Stimulated activated CD4-positive, alpha-beta T cell treated with anti-CD3 and anti-CD28 coated beads, Interleukin-1b, Interleukin-23, amount 100 ng/mL, for 1 hour (primary cell): ENCODE measurements around the gene SIGLEC9.
A peak's percentile ranks its signal among the peaks of the same experiment; 100 is the strongest.

Experiments used
- DNase-seq, 2 donors: peaks; one replicate each; pipeline ENCODE4 v3.0.0-alpha.2; 2020; ENCODE audit warnings: low read depth in 2 of 2

Gene SIGLEC9

DNA sequence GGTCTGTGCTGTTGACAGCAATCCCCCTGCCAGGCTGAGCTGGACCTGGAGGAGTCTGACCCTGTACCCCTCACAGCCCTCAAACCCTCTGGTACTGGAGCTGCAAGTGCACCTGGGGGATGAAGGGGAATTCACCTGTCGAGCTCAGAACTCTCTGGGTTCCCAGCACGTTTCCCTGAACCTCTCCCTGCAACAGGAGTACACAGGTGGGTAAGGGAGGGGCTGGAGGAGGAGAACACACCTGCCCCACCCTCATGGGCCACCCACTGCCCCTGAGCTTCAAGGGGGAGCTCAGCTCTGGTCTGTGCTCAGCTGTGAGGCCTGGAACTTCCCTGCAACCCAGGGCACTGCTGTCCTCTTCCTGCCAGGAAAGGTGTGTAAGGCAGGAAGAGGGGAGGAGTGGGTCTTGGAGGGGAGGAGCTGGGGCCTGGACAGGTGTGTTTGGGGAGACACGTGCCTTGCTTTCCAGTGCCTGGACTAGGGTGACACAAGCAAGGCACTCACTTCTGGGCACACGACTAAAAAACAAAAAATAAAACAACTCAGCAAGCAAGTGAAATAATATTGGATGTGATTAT is 21.3 kb downstream of the SIGLEC9 start:
- DNase-seq = no peak

DNA sequence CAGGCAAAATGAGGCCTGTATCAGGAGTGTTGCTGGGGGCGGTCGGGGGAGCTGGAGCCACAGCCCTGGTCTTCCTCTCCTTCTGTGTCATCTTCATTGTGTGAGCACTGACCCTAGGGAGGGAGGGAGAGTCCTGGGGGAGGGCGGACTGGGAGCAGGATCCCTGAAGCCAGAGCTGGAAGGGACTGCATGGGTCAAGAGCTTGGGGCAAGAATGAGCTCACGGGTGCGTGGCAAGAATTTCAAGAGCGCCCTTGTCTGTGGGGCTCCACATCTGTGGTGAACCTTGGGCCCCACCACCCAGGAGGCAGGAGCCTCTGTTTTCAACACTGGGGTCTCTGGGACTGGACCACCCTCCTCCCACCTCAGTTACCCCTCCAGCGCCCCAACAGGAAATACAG is 22.0 kb downstream of the SIGLEC9 start:
- DNase-seq = no peak

- DNase-seq = no peak
Observed at GRCh38 chr19:51147663-51148062, 23.0 kb downstream of the SIGLEC9 start.

DNA sequence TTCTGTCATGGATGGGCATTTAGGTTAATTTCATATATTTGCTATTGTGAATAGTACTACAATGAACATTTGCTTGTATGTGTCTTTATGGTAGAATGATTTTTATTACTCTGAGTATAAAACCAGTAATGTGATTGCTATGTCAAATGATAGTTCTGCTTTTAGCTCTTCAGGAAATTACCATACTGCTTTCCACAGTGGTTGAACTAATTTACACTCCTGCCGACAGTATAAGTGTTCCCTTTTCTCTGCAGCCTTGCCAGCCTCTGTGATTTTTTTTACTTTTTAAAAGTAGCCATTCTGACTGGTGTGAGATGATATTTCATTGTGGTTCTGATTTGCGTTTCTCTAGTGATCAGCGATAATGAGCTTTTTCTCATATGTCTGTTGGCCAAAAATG is 23.9 kb downstream of the SIGLEC9 start:
- DNase-seq = no peak

DNA sequence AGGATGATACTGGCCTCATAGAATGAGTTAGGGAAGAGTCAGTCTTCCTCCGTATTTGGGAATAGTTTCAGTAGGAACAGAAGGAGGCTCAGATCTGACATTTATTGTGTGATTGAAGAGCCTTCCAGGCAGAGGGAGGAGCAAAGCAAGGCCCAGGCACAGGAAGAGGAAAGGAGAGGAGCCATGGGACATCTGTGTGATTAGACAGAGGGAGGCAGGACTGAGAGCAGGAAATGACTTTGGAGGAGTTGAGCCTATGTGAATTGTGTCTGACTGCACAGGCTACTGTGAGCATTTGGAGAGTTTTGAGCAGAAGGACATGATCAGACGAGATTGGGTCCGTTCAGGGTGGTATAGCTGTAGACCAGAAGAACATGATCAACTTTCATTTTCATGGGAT is 25.9 kb downstream of the SIGLEC9 start:
- no peak for DNase-seq

DNA sequence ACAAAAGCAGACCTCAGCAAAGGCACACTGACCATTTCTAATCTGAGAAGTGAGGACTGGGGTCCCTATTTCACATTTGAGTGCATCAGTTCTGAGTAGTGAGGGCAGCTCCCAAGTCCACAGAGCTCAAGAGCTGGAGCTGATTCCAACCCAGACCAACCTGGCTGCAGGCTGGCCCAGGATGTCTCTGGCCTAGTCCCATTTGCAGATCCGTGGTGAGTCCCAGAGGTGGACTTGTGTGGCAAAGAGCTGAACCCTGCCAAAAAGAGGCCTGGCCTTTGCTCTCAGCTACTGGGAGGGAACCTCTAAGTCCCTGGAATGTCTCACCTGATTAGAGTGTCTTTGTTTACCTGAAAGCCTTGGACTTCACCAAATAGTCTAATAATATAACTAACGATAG is 32.0 kb downstream of the SIGLEC9 start:
- no peak for DNase-seq

GRCh38 chr19:51157265-51157664 is 32.6 kb downstream of the SIGLEC9 start:
- no peak for DNase-seq

- peak; percentile 33 to 67 for DNase-seq
Observed at GRCh38 chr19:51158474-51159129, 33.9 kb downstream of the SIGLEC9 start.

- no peak for DNase-seq
Observed at GRCh38 chr19:51159656-51160055, 35.0 kb downstream of the SIGLEC9 start.

- DNase-seq = no peak
Observed at GRCh38 chr19:51161266-51161665, 36.6 kb downstream of the SIGLEC9 start.

DNA sequence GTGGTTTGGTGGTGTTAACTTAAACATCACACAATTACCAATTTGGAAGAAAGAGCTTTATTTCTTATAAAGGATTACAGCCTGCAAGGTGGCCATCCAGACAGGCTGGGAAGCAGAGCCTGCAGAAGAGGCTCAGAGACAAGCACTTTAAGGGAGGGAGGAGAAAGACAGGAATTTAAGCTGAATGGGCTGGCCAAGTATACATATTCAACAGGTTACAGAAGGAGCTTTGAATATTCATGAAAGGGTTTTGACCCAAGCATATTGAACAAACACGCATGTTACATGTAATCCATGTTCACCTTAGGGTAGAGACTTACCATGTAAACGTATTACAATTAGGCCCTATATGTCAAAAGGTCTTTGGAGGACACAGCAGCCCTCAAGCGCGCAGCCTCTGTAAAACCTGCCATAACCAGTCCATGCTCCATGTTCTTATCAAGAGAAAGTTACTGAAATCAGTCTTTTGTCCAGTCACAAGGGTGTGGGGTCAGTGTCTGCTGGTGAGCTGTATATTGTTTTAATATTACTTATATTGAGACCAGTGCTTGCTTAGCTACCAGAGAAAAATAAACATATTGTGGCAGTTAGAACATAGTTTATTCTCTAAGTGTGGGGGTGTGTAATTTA is 37.3 kb downstream of the SIGLEC9 start:
- no peak for DNase-seq

DNA sequence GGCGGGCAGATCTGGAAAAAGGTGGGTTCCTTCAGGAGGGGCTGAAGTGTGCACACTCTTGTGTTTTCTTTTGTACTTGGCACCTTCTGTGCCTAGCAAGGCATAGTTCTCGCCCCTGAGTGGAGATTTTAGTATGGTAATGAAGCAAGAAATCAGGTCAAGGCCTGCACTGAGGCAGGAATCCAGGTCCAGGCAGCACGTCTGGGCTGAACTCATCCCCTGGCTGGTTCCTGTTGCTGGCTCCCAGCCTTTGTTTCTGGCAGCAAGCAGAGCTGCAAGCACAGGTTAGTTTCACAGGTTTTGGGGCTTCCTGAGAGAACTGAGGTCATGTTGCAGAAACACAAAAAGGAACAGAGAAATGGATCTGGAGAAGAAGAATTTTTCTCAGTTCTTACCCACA is 38.6 kb downstream of the SIGLEC9 start:
- no peak for DNase-seq

DNA sequence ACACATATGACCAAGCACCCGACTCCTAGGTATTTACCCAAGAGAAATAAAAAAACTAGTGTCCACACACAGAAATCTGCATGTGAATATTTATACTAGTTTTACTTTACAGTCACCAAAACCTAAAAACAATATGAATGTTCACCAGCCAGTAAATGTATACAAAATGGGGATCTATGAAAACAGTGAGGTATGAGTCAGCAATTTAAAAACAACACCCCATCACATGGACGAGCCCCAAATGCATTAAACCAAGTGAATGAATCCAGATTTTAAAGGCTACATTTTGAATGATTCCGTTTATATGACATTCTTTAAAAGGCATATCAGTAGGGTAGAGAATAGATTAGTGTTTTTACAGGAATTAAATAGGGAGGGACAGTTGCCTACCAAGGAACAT is 39.5 kb downstream of the SIGLEC9 start:
- DNase-seq = no peak

DNA sequence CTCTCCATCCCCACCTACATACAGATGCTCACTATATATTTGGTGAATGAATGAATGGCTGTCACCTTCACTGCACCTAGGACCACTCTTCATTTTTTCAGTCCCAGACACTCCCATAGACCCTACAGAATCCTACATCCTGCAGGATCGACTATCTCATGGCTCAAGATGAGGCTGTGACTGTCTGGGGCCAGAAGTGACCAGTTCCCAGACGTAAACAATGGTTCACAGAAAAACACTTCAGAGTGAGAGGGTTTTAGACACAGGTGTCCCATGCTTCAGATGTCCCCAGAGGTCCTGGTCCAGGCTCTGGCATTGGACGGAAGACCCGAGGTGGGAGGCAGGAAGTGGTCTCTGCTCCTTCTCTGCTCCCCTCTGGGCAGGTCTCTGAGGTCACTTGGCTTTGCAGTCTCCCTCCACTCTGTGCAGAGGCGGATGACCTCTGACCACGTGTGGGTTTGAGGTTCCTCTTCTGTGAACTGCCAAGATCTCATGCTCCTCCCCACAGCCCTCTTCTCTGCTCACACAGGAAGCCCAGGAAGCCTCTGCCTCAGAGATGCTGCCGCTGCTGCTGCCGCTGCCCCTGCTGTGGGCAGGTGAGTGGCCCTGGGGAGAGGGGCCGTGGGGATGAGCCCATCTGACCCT is 42.3 kb downstream of the SIGLEC9 start:
- DNase-seq = no peak

GRCh38 chr19:51168564-51169282 is 44.0 kb downstream of the SIGLEC9 start:
- DNase-seq = no peak

GRCh38 chr19:51169283-51169918 is 44.7 kb downstream of the SIGLEC9 start:
- peak; percentile 21 to 35 for DNase-seq

DNA sequence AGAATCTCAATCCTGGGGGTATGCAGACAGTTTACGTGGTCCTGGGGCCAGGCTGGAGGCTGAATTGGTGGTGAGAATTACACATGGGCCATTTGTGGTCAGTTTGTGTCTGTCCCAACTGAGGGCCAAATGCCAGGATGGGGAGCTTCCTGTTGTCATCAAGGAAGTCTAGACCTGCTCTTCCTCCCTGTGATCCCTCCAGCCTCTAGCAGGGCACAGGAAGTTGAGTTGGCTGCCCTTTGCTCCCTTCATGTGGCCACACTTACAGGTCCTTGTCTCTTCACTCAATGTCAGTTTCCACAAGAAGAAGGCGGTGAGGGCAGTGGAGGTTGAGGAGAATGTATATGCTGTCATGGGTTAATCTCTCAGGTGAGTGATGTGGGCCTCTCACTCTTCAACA is 47.5 kb downstream of the SIGLEC9 start:
- DNase-seq = no peak

GRCh38 chr19:51173681-51174080 is 49.0 kb downstream of the SIGLEC9 start:
- DNase-seq = no peak

- no peak for DNase-seq
Observed at GRCh38 chr19:51179256-51179655, 54.5 kb downstream of the SIGLEC9 start.
